Fibroblast of skin of left quadriceps (primary cell): ENCODE measurements around the gene IL10RB.

Experiments used
- DNase-seq, 2 experiments: peaks; one replicate each; pipeline ENCODE4 v3.0.0-alpha.2; 2013; ENCODE audit warnings: low read depth in 2 of 2

Gene IL10RB

DNA sequence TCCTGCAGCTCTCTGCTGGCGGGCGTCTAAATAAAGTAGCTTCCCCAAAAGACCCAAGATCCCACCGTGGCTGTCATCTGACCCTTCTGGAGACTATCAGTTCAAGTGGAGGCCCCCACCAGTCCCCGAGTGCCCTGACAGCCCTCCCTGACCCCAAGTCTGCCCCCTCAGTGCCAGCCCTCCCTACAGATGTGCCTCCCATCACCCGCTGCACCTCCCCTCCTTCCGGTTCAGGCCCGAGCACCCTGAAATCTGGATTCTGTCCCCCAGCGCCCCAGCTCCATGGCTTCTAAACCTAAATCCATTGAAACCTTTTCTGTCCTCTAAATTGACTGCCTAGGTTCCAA lies 595 bp downstream of the IL10RB start:
- no peak for DNase-seq

DNA sequence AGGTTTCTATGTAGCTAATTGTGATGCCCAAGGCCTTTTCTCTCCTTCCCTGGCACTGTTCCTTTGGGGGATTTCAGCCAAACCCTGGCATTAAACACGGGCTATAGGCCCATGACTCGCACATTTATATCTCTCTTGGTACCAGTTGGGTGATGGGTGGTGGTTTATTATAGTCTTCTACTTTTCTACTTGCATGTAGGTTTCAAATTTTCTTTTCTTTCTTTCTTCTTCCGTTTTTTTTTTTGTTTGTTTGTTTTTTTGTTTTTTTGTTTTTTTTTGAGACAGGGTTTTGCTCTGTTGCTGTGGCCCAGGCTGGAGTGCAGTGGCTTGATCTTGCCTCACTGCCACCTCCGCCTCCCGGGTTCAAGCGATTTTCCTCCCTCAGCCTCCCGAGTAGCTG lies 1.1 kb downstream of the IL10RB start:
- no peak for DNase-seq

DNA sequence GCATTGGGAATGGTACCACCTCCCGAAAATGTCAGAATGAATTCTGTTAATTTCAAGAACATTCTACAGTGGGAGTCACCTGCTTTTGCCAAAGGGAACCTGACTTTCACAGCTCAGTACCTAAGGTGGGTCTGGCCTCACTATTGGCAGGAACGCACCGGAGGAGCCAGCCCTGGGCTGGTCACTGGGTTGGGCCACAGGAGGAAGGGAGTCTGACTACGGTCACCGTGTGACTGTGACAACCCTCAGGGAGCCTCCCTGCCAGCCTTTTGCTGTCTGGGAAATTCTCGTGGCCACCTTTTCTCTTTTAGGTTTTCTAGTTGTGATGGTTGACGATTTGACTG lies 2.2 kb downstream of the IL10RB start:
- DNase-seq = no peak

DNA sequence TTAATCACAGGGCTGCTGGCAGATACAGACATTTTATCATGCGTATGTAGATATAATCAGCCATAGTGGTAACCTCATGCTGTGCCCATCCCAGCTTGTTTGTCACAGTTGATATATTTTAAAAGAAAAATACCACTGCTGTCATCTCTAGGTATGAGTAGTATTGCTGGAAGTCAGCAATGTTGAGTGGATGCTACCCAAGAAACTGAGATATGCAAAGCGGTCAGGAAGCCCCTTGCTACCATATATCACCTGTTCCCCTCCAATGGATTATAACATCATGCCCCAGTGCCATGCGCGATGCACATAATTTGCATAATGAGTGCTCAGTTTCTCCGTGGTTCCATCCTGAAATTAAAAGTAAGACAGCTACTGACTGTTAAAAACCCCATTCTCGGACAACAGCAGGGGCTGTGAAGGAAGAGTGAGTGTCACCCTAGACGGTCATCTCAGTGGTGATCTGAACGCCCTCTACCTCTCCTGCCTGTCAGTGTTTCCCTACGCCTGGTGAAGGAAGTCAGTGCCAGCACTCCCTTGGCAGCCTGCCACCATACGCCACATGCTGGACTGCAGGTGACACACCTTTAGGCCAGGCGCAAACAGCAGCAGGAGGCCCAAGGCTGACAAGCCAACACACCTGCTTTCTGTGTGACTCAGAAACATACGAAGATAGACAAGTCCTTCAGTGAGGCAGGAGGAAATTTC lies 2.7 kb downstream of the IL10RB start:
- DNase-seq = no peak

- DNase-seq = no peak
Observed at GRCh38 chr21:33270986-33271385, 4.8 kb downstream of the IL10RB start.

DNA sequence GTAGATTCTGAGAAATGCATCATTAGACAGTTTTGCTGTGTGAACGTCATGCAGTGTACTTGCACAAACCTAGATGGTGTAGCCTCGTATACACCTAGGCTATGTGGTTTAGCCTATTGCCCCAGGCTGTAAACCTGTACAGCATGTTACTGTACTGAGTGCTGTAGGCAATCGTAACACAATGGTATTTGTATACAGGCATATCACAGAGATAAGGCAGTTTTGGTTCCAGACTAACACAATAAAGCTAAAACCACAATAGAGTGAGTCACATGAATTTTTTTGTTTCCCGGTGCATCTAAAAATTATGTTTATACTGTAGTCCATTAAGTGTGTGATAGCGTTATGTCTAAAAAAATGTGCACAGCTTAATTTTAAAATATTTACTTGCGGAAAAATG lies 6.9 kb downstream of the IL10RB start:
- DNase-seq = no peak

DNA sequence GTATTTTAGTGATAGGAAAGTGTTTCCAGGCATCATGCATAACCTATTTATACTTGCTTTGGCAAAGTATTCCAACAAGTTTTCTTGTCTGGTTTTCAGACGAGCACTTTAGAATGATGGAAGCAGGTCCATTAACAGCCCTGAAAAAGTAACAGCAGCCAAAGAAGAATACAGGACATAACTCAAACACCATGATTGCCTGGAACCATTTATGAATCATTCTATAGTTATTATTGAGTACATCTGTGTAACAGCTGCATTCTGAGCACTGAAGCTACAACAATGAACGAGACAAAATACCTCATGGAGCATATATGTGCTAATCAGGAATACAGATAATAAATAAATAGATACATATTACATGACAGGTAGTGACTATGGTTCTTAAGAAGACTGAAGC lies 12.6 kb downstream of the IL10RB start:
- DNase-seq = peak; percentile 57 to 68

DNA sequence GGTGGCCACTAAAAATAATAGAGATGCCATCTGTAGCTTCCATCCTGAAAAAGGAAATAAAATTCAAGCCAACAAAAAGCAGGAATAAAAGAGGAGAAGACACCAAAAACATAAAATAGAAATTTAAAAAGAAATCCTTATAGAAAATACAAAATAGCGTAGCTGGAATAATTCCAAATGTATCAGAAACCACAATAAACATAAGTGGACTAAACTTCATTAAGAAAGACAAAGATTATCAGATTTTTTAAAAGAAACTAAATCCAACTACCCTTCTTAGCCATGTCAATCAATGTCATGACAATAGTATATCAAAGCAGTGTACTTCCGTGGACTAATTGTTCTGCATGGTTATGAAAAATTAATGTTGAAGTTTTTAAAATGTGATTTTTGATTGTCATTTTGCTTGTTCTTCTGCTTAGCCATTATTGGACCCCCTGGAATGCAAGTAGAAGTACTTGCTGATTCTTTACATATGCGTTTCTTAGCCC lies 13.2 kb downstream of the IL10RB start:
- DNase-seq = no peak

GRCh38 chr21:33281096-33281652 lies 15.0 kb downstream of the IL10RB start:
- no peak for DNase-seq

- DNase-seq = no peak
Observed at GRCh38 chr21:33283203-33283602, 17.0 kb downstream of the IL10RB start.

DNA sequence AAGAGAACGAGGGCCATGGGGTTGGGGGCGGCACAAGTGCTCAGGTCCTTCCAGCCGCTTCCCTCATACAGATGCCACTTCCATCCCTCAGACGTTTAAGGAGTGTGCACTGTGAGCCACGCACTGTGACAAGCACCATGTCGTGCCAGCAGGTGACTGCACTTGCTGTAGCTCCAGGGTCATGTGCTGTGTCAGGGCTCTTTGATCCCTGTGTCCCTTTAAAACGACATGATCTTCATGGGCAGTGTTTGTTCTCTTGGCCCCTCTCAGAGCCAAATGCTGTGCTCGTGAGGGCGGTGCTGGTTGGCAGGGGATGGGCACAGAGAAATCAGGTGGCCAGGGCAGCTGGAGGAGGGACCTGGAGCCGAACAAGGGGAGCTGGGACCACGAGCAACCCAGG lies 19.9 kb downstream of the IL10RB start:
- no peak for DNase-seq

GRCh38 chr21:33286600-33287456 lies 20.7 kb downstream of the IL10RB start:
- no peak for DNase-seq

DNA sequence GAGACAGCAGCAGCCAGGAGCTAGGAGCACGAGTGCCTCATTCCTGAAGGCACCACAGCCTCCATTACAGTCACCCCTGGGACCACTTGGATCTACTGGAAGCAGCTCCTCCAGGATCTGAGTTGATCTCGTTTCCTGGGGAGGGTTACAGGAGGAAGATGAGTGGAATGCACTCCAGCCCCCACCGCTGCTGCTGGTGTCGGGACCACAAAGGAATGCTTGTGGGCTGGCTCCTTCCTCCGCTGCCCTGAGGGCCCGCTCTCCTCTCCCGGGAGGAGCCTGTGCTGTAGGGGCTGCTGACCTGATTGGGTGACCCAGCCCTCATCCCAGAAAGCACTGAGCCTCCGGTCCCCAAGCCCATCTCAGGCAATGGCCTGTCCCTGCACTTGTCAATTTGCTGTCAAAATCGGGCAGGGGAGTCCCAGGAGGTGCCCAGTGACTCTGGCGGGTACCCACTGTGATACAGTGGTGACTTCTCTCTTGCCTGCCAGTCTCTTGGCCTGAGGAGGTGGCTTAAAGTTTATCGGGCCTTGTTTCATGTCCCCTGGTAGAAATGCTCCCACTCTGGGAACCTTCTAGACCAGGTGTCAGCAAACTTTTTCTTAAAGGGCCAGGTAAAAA lies 23.1 kb downstream of the IL10RB start:
- no peak for DNase-seq

- DNase-seq = no peak
Observed at GRCh38 chr21:33290441-33290840, 24.3 kb downstream of the IL10RB start.

- no peak for DNase-seq
Observed at GRCh38 chr21:33291686-33292085, 25.5 kb downstream of the IL10RB start.

DNA sequence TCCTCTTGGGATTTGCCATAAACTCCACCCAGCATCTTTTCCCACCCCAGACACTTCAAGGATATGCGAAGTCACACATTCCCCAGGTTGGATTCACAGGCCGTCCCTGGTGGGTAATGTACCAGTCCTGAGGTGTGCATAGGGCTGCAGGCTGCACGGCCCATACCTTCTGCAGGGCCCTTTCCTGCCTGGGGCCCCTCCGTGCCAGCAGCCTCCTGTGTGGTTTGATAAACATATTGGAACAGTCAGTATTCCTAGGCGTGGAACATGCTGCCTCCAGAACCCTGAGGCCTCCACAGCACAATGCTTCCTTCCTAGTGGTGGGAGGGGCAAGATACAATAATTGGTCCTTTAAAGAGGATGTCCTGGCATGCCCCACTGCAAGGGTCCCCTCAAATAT lies 26.6 kb downstream of the IL10RB start:
- no peak for DNase-seq

DNA sequence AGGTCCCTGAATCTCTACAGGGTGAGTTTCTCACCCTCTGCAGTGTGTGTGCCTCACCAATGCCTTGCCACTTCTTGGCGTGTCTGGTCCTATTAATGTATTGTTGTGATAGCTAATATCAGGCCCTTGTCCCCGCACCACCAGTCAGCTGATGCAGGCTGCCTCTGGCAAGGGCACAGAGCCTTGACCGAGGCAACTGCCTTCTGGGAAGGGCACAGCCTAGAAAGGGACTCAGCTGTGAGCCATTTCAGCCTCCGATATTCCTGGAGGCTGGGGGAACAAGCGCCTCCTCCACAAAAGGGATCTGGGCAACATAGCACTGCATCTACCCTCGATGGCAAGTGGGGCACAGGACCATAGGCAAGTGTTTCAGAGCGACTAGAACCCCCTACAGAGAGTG lies 27.0 kb downstream of the IL10RB start:
- DNase-seq = no peak

- DNase-seq = no peak
Observed at GRCh38 chr21:33293811-33294216, 27.6 kb downstream of the IL10RB start.

DNA sequence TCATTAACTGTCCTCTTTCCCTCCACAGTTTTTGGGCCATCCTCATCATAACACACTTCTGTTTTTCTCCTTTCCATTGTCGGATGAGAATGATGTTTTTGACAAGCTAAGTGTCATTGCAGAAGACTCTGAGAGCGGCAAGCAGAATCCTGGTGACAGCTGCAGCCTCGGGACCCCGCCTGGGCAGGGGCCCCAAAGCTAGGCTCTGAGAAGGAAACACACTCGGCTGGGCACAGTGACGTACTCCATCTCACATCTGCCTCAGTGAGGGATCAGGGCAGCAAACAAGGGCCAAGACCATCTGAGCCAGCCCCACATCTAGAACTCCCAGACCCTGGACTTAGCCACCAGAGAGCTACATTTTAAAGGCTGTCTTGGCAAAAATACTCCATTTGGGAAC lies 30.0 kb downstream of the IL10RB start:
- DNase-seq = no peak

DNA sequence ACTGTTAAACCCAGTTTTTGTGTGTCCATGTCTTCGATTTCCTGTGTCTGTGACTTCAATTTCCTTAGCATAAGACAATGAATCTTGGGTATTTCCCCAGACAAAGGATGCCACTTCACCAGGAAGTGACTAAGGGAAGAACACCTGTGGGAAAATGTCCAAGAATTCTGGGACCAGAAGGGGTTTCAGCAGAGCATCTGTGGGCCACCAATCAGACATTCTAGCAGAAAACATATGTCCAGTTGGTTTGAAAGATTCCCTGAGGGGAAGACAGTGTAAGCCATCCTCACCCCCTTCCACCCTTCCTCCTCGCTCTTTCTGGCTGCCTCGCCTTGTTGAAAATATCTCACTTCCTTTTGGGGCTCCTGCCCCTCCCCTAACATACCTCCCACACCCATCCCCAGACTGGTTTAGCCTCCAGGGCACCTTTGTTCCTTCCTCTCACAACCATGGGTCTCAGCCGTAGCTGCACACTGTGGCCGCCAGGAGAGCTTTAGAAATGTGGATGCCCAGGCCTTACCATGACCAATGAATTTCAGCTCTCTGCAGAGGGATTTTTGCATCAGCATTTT lies 33.1 kb downstream of the IL10RB start:
- DNase-seq = no peak

- DNase-seq = no peak
Observed at GRCh38 chr21:33300701-33301631, 34.8 kb downstream of the IL10RB start.
